ENCODE measurements around the gene G6PC3.

DNA sequence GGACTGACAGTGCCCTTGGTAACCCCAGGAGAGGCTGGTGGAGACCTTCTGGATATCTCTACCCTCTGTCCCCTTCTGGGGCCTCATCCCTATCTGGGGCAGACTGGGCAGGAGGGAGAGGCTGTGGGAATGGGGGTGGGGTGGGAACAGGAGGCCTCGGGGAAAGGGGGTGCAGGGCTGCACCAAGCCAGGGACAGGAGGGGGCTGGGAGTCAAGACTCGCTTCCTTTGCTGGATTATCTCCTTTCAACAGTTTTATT is 24.8 kb downstream of the G6PC3 start:
- TF ChIP-seq CTCF (conservative IDR thresholded peaks at IDR 0.05; ENCODE audit: low read depth, low read length): no peak
- no peak for TF ChIP-seq EZH2 (IDR thresholded peaks at IDR 0.05; ENCODE audit: borderline replicate concordance, low read depth, low read length, poor library complexity, severe bottlenecking)
